Colonic mucosa (tissue), 4 donors: ENCODE results near the gene AFAP1L1. TPM values are rescaled to one million over a fixed set of nuclear protein-coding genes. Genes with fewer than 3 reads are reported as not detected.

ENCODE experiments used
- DNase-seq: peaks from one replicate; pipeline ENCODE4 v3.0.0-alpha.2; 2020
- H3K27ac ChIP-seq: fragments of 200-600 bp; one replicate; pipeline ENCODE4 v1.8.0; 2021
- H3K27me3 ChIP-seq: fragments of 200-600 bp; one replicate; pipeline ENCODE4 v1.8.0; 2021
- H3K36me3 ChIP-seq: fragments of 200-600 bp; one replicate; pipeline ENCODE4 v1.8.0; 2021
- H3K4me1 ChIP-seq: fragments of 200-600 bp; one replicate; pipeline ENCODE4 v1.8.0; 2021; ENCODE audit warnings: mild to moderate bottlenecking
- H3K4me3 ChIP-seq: fragments of 200-600 bp; one replicate; pipeline ENCODE4 v1.8.0; 2021
- H3K9ac ChIP-seq, 2 donors: one replicate each; pipeline ENCODE4 v1.7.0; 2013; ENCODE audit warnings: control low read depth in 2 of 2, low read depth in 2 of 2, low read length in 2 of 2
- H3K9me3 ChIP-seq: fragments of 200-600 bp; one replicate; pipeline ENCODE4 v1.8.0; 2021
- CTCF ChIP-seq: fragments of 200-600 bp; IDR thresholded peaks from one replicate; pipeline ENCODE4 v1.8.0; 2022; ENCODE audit warnings: antibody characterized with exemption, mild to moderate bottlenecking
- intact Hi-C: fragments of 100-400 bp; cut with DNase I; formaldehyde crosslinking; loops from one replicate; pipeline ENCODE4 v1.14.1; 2022
- total RNA-seq, 2 donors: library from RNA; stranded (reverse); fragmentation: NEBNext Ultra II Directional in 1 of 2; extraction: Animal tissue kit (Norgen Biotek cat#: 25700) in 1 of 2; gene quantifications; one replicate each; pipeline ENCODE4 v1.2.1, GENCODE V29; 2021
- donor health status: healthy.
- donor health status: DM: no; HTN: no; CAD: no.
- donor health status: DM: no; HTN: no; CAD: no.

The AFAP1L1 gene
- total RNA-seq, 2 donors from 2014 or later = 1.6 to 4.0 TPM

- intact Hi-C loops = loop anchor here (5.0 kb wide), 2 partner anchors 52 to 117 kb away; no protein-coding TSS in a partner anchor
- H3K27ac ChIP-seq = no peak overlapping the region
- H3K9me3 ChIP-seq = no peaks in the 10 kb centered on the region
- H3K4me1 ChIP-seq = peaks cover 6% of the 10 kb centered on the region
- no peak for DNase-seq
- no peak overlapping the region for H3K9ac ChIP-seq
- no peak overlapping the region for H3K4me3 ChIP-seq
- TF ChIP-seq CTCF = no peak
- H3K27me3 ChIP-seq = no peaks in the 10 kb centered on the region
- no peaks in the 10 kb centered on the region for H3K36me3 ChIP-seq
Observed at GRCh38 chr5:149315753-149316152, 44.1 kb downstream of the AFAP1L1 start.

- peak; percentile 41 for DNase-seq
- Histone ChIP-seq H3K4me1 (peaks cover 10% of the 10 kb centered on the region), H3K9me3 (no peaks in the 10 kb centered on the region), H3K27me3 (no peaks in the 10 kb centered on the region), H3K4me3 (no peak overlapping the region), H3K27ac (no peak overlapping the region), H3K9ac (peak overlapping the region in 1 of 2 donors; percentile 8), H3K36me3 (no peaks in the 10 kb centered on the region)
- peak; percentile 75 for TF ChIP-seq CTCF
- intact Hi-C loops = loop anchor here (5.0 kb wide), 2 partner anchors 50 to 115 kb away; no protein-coding TSS in a partner anchor
Observed at GRCh38 chr5:149317281-149318048, 45.8 kb downstream of the AFAP1L1 start.

- Histone ChIP-seq H3K4me1 (peaks cover 10% of the 10 kb centered on the region), H3K9ac (no peak overlapping the region), H3K36me3 (no peaks in the 10 kb centered on the region), H3K27ac (no peak overlapping the region), H3K27me3 (no peaks in the 10 kb centered on the region), H3K4me3 (no peak overlapping the region), H3K9me3 (no peaks in the 10 kb centered on the region)
- DNase-seq = no peak
- no peak for TF ChIP-seq CTCF
- intact Hi-C loops = loop anchor here (5.0 kb wide), 2 partner anchors 48 to 113 kb away; no protein-coding TSS in a partner anchor
Observed at GRCh38 chr5:149319174-149319573, 47.5 kb downstream of the AFAP1L1 start.

GRCh38 chr5:149320791-149321330 lies 49.2 kb downstream of the AFAP1L1 start:
- H3K4me1 ChIP-seq = peaks cover 10% of the 10 kb centered on the region
- H3K36me3 ChIP-seq = no peaks in the 10 kb centered on the region
- H3K4me3 ChIP-seq = no peak overlapping the region
- H3K9ac ChIP-seq = peak overlapping the region in 1 of 2 donors; percentile 62
- no peaks in the 10 kb centered on the region for H3K9me3 ChIP-seq
- intact Hi-C loops = no loop called here
- no peaks in the 10 kb centered on the region for H3K27me3 ChIP-seq
- no peak for TF ChIP-seq CTCF
- peak overlapping the region; percentile 56 for H3K27ac ChIP-seq
- DNase-seq = peak; percentile 96

- H3K4me3 ChIP-seq = no peak overlapping the region
- DNase-seq = peak; percentile 80
- H3K27ac ChIP-seq = no peak overlapping the region
- H3K9me3 ChIP-seq = no peaks in the 10 kb centered on the region
- no peaks in the 10 kb centered on the region for H3K27me3 ChIP-seq
- TF ChIP-seq CTCF = no peak
- H3K4me1 ChIP-seq = peaks cover 10% of the 10 kb centered on the region
- peak overlapping the region in 1 of 2 donors; percentile 23 for H3K9ac ChIP-seq
- intact Hi-C loops = no loop called here
- no peaks in the 10 kb centered on the region for H3K36me3 ChIP-seq
Observed at GRCh38 chr5:149322518-149322917, 50.9 kb downstream of the AFAP1L1 start.
